Thyroid gland (tissue), 4 donors: Measurements from ENCODE around the gene SPATC1L. TPM values are rescaled to one million over a fixed set of nuclear protein-coding genes. Genes with fewer than 3 reads are reported as not detected.

ENCODE experiments used
- DNase-seq, 2 donors: peaks; one replicate each; pipeline ENCODE4 v3.0.0-alpha.2; 2019
- H3K27ac ChIP-seq, 3 donors: fragments of 200-600 bp; sonication (generic); 1 replicate in 2 of 3; 2 replicates in 1 of 3; pipeline ENCODE4 v1.5.1; 2016 to 2019; ENCODE audit warnings: mild to moderate bottlenecking in 1 of 3, moderate library complexity in 1 of 3
- H3K27me3 ChIP-seq: fragments of 200-600 bp; sonication (generic); one replicate; pipeline ENCODE4 v1.5.1; 2019
- H3K36me3 ChIP-seq, 2 donors: fragments of 200-600 bp; sonication (generic); one replicate each; pipeline ENCODE4 v1.5.1; 2016 to 2019
- H3K4me1 ChIP-seq, 2 donors: fragments of 200-600 bp; sonication (generic); one replicate each; pipeline ENCODE4 v1.5.1; 2017 to 2019
- H3K4me3 ChIP-seq, 3 donors: fragments of 200-600 bp; sonication (generic); replicated peaks in 1 of 3; 1 replicate in 2 of 3; 2 replicates in 1 of 3; pipeline ENCODE4 v1.5.1; 2016; ENCODE audit warnings: mild to moderate bottlenecking in 1 of 3
- H3K9me3 ChIP-seq: fragments of 200-600 bp; sonication (generic); one replicate; pipeline ENCODE4 v1.5.1; 2017
- POLR2A ChIP-seq, 2 donors: fragments of 450-650 bp; IDR thresholded peaks; one replicate each; pipeline ENCODE4 v1.6.1; 2017; ENCODE audit warnings: antibody characterized with exemption in 2 of 2, mild to moderate bottlenecking in 2 of 2, moderate library complexity in 1 of 2
- WGBS, 2 donors: methylation state at CpG; one replicate each; pipeline ENCODE4 v1.1.5; 2017; 5-methylcytosine and 5-hydroxymethylcytosine counted together
- intact Hi-C: fragments of 100-400 bp; cut with DNase I; formaldehyde crosslinking; loops from one replicate; pipeline ENCODE4 v1.15.1; 2023
- total RNA-seq, 4 donors: library from RNA; depleted of rRNA; stranded (reverse); fragments of >200 nt; gene quantifications; one replicate each; pipeline ENCODE4 v1.2.3, GENCODE V29; 2016
- TF ChIP-seq, protein P1 (sequence below), 6 experiments: fragments of 200-600 bp in 3 of 6; fragments of 450-650 bp in 3 of 6; sonication (generic) in 3 of 6; IDR thresholded peaks; one replicate each; pipeline ENCODE4 v1.5.1; 2016 to 2019; ENCODE audit warnings: antibody characterized with exemption in 6 of 6, mild to moderate bottlenecking in 2 of 6, inconsistent platforms in 1 of 6, moderate library complexity in 1 of 6

The SPATC1L gene
- total RNA-seq, 4 donors from 2014 or later = 3.5 to 9.0 (median 5.8) TPM

DNA sequence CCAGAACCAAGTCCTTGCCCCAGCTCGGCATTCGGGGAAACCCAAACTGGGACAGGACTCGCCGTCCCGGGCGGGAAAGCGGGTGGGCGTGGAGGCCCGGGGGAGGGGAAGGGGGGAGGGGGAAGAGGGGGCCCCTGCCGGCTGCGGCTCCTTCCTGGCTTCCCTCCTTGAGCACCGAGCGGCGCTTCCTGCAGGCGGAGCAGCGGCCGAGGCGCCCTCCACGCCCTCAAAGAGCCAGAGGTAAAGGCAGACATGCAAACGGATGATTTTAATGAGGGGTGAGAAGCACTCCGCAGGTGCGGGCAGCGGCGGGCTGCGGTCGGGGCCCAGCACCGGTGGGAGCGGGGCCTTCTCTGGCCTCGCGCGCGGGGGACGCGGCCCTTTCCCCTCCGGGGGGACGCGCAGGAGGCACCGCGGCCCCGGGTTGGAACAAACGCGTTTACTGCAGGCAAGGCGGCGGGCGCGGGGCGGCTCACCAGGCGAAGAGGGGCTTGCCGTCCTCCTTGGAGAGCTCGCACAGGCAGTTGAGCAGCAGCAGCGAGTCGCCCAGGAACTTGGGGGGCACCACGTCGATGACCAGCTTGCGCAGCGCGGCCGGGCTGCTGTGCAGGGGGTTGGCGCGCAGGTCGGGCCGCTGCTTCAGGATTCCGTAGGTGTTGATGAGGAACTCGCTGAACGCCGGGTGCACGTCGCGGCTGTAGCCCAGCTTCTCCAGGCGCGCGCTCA, 23.2 kb downstream of the SPATC1L start:
- H3K9me3 ChIP-seq = no peaks in the 10 kb centered on the region
- H3K4me3 ChIP-seq = no peak overlapping the region
- H3K27me3 ChIP-seq = no peaks in the 10 kb centered on the region
- intact Hi-C loops = no loop called here
- WGBS, 2 donors = 78 to 96% methylated on average over 49 to 62 of the region's 72 CpGs
- DNase-seq = no peak
- H3K4me1 ChIP-seq = no peaks in the 10 kb centered on the region
- no peak overlapping the region for H3K27ac ChIP-seq
- no peak for TF ChIP-seq POLR2A (IDR thresholded peaks at IDR 0.05)
- TF ChIP-seq, protein P1, sequence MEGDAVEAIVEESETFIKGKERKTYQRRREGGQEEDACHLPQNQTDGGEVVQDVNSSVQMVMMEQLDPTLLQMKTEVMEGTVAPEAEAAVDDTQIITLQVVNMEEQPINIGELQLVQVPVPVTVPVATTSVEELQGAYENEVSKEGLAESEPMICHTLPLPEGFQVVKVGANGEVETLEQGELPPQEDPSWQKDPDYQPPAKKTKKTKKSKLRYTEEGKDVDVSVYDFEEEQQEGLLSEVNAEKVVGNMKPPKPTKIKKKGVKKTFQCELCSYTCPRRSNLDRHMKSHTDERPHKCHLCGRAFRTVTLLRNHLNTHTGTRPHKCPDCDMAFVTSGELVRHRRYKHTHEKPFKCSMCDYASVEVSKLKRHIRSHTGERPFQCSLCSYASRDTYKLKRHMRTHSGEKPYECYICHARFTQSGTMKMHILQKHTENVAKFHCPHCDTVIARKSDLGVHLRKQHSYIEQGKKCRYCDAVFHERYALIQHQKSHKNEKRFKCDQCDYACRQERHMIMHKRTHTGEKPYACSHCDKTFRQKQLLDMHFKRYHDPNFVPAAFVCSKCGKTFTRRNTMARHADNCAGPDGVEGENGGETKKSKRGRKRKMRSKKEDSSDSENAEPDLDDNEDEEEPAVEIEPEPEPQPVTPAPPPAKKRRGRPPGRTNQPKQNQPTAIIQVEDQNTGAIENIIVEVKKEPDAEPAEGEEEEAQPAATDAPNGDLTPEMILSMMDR (IDR thresholded peaks at IDR 0.05) = no peak
- H3K36me3 ChIP-seq = no peaks in the 10 kb centered on the region

DNA sequence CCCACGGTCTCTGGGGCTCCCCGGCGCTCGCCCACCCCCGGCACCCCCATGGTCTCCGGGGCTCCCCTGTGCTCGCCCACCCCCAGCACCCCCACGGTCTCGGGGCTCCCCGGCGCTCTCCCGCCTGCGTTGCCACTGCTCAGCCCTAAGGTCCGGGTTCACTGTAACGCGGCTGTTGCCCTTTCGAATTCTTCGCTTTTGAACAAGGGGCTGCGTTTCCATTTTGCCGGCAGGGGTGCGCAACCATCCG, 23.7 kb downstream of the SPATC1L start:
- DNase-seq = no peak
- intact Hi-C loops = no loop called here

GRCh38 chr21:46159841-46160656, 24.2 kb downstream of the SPATC1L start:
- DNase-seq = no peak
- WGBS, 2 donors = 87 to 98% methylated on average over 14 to 17 of the region's 32 CpGs
- intact Hi-C loops = no loop called here

More for the DNA sequence above, 23.7 kb downstream of the SPATC1L start:
- H3K27ac ChIP-seq = no peak overlapping the region
- no peaks in the 10 kb centered on the region for H3K27me3 ChIP-seq
- H3K36me3 ChIP-seq = no peaks in the 10 kb centered on the region
- no peaks in the 10 kb centered on the region for H3K4me1 ChIP-seq
- TF ChIP-seq, protein P1 (IDR thresholded peaks at IDR 0.05) = no peak
- no peak for TF ChIP-seq POLR2A (IDR thresholded peaks at IDR 0.05)
- H3K4me3 ChIP-seq = no peak overlapping the region
- no peaks in the 10 kb centered on the region for H3K9me3 ChIP-seq
- WGBS, 2 donors = 93 to 98% methylated on average over 17 to 22 of the region's 22 CpGs

GRCh38 chr21:46159390-46159789, 24.9 kb downstream of the SPATC1L start:
- TF ChIP-seq POLR2A (IDR thresholded peaks at IDR 0.05) = no peak
- TF ChIP-seq, protein P1 (IDR thresholded peaks at IDR 0.05) = no peak
- no peaks in the 10 kb centered on the region for H3K27me3 ChIP-seq
- H3K4me3 ChIP-seq = no peak overlapping the region
- no peak overlapping the region for H3K27ac ChIP-seq
- no peak for DNase-seq
- H3K4me1 ChIP-seq = no peaks in the 10 kb centered on the region
- WGBS, 2 donors = 93 to 99% methylated on average over 12 of the region's 12 CpGs
- no peaks in the 10 kb centered on the region for H3K9me3 ChIP-seq
- no peaks in the 10 kb centered on the region for H3K36me3 ChIP-seq
- intact Hi-C loops = no loop called here

More at GRCh38 chr21:46159841-46160656, 24.2 kb downstream of the SPATC1L start:
- Histone ChIP-seq H3K4me3 (no peak overlapping the region), H3K27me3 (no peaks in the 10 kb centered on the region), H3K9me3 (no peaks in the 10 kb centered on the region), H3K27ac (no peak overlapping the region), H3K36me3 (no peaks in the 10 kb centered on the region), H3K4me1 (no peaks in the 10 kb centered on the region)
- TF ChIP-seq, protein P1 (IDR thresholded peaks at IDR 0.05) = no peak
- no peak for TF ChIP-seq POLR2A (IDR thresholded peaks at IDR 0.05)
